Uterus (tissue), 2 donors: ENCODE data around the gene KCNQ5.

ENCODE experiments used
- POLR2A ChIP-seq, 2 donors: fragments of 450-650 bp; IDR thresholded peaks; one replicate each; pipeline ENCODE4 v1.6.1; 2016; ENCODE audit warnings: antibody characterized with exemption in 2 of 2, mild to moderate bottlenecking in 1 of 2, moderate library complexity in 1 of 2
- TF ChIP-seq, protein P1 (sequence below), 4 experiments: fragments of 200-600 bp in 2 of 4; fragments of 450-650 bp in 2 of 4; sonication (generic) in 2 of 4; IDR thresholded peaks; one replicate each; pipeline ENCODE4 v1.5.1; 2016 to 2019; ENCODE audit warnings: antibody characterized with exemption in 4 of 4, mild to moderate bottlenecking in 2 of 4, moderate library complexity in 1 of 4

- TF ChIP-seq, protein P1, sequence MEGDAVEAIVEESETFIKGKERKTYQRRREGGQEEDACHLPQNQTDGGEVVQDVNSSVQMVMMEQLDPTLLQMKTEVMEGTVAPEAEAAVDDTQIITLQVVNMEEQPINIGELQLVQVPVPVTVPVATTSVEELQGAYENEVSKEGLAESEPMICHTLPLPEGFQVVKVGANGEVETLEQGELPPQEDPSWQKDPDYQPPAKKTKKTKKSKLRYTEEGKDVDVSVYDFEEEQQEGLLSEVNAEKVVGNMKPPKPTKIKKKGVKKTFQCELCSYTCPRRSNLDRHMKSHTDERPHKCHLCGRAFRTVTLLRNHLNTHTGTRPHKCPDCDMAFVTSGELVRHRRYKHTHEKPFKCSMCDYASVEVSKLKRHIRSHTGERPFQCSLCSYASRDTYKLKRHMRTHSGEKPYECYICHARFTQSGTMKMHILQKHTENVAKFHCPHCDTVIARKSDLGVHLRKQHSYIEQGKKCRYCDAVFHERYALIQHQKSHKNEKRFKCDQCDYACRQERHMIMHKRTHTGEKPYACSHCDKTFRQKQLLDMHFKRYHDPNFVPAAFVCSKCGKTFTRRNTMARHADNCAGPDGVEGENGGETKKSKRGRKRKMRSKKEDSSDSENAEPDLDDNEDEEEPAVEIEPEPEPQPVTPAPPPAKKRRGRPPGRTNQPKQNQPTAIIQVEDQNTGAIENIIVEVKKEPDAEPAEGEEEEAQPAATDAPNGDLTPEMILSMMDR (IDR thresholded peaks at IDR 0.05), result peak; percentile 62 to 70 (median 66)
- TF ChIP-seq POLR2A (IDR thresholded peaks at IDR 0.05), result no peak
Observed at GRCh38 chr6:73180763-73181619, 559.1 kb downstream of the KCNQ5 start.
